Epithelial cell of proximal tubule (primary cell): ENCODE data around the gene EMP1. TPM values are rescaled to one million over a fixed set of nuclear protein-coding genes. Genes with fewer than 3 reads are reported as not detected.

Source experiments
- DNase-seq: peaks from one replicate; pipeline ENCODE4 v3.0.0-alpha.2; 2011; ENCODE audit warnings: low read depth
- H3K4me3 ChIP-seq: 2 replicates; pipeline ENCODE4 v1.5.1; 2011; ENCODE audit warnings: low read depth, mild to moderate bottlenecking, low read length
- total RNA-seq: library from RNA; depleted of rRNA; stranded (reverse); fragments of >200 nt; gene quantifications from 2 replicates; pipeline ENCODE4 v1.2.3, GENCODE V29; 2015
- TF ChIP-seq, protein P1 (sequence below): conservative IDR thresholded peaks from 2 replicates; pipeline ENCODE4 v1.5.1; 2012; ENCODE audit warnings: low read depth, mild to moderate bottlenecking, low read length

The EMP1 gene
- total RNA-seq, 1 donor from 2014 or later, result 166 TPM

DNA sequence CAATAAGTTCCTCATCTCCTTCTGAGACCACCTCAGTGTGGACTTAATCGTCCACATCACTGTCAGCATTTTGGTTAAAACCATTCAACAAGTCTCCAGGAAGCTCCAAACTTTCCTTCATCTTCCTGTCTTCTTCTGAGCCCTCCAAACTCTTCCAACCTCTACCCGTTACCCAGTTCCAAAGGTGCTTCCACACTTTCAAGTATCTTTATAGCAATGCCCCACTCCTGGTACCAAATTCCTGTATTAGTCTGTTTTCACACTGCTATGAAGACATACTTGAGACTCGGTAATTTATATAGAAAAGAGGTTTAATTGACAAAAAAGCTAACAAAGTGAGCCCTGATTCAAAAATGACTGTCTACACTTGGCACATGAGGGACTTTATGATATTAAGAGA is 22.8 kb downstream of the EMP1 start:
- no peak overlapping the region for H3K4me3 ChIP-seq
- no peak for DNase-seq
- TF ChIP-seq, protein P1, sequence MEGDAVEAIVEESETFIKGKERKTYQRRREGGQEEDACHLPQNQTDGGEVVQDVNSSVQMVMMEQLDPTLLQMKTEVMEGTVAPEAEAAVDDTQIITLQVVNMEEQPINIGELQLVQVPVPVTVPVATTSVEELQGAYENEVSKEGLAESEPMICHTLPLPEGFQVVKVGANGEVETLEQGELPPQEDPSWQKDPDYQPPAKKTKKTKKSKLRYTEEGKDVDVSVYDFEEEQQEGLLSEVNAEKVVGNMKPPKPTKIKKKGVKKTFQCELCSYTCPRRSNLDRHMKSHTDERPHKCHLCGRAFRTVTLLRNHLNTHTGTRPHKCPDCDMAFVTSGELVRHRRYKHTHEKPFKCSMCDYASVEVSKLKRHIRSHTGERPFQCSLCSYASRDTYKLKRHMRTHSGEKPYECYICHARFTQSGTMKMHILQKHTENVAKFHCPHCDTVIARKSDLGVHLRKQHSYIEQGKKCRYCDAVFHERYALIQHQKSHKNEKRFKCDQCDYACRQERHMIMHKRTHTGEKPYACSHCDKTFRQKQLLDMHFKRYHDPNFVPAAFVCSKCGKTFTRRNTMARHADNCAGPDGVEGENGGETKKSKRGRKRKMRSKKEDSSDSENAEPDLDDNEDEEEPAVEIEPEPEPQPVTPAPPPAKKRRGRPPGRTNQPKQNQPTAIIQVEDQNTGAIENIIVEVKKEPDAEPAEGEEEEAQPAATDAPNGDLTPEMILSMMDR, result no peak

DNA sequence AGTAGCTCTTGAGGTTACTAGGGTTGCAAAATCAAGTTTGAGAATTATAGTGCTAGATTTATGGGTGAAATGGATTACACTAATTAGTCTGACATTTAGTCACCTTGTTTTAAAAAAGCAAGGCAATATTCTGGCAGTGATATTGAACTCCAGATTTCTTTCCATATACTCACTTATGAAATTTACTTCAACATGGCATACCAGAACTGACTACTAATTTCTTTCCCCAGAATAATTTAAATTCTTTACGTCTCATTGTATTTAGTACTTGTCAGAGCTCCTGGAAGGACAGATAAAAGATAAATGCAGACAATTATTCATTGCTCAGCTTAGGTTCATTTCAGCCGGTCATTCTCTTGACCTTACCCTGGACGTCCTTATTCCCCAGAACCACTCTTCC is 24.3 kb downstream of the EMP1 start:
- TF ChIP-seq, protein P1, result no peak
- no peak for DNase-seq
- no peak overlapping the region for H3K4me3 ChIP-seq

DNA sequence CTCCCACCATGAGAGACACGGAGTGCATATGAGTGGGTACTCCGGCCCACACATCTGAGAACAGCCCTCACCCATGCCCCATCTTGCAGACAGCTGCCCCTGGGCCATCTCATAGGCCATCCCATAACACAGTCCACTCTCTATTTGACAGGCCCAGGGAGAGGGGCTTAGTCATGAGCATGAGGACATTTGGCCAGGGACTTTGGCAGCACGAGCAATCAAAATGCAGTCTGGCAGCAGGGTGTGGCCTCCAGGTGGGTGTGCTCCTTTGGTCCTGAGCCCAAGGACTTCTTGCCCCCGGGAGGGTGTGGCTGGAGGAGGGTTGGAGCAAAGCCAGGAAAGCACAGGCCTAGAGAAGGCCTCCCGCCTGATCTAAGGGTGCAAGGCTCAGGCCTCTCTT is 25.6 kb downstream of the EMP1 start:
- TF ChIP-seq, protein P1, result no peak
- no peak for DNase-seq
- H3K4me3 ChIP-seq, result no peak overlapping the region

DNA sequence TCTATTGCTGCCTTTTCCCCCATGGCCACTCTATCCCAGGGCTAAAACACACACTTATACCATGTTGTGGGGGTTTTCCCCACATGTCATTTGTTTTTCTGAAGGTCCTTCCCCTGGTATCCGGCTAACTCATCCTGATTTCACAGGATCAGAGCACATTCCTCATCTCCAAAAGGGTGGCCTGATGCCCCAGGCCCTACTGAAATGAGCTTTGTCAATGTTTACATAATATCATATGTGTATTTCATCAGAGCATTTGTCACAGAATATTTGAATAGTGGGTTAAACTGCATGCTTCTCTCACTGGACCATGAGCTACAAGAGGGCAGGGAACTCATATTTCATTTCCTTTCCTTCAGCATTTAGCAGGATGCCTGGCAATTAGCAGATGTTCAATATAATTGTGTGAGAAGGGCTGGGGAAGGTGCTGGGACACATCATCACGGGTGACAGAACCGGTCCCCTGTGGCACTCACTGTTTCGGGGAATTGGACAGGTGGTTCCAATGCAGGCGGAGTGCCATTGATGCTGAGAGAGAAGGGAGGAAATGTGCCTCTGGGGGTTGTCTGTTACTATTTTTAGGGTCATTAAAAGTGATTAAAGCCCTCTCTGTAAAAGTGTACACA is 26.8 kb downstream of the EMP1 start:
- TF ChIP-seq, protein P1, result no peak
- peak; percentile 33 for DNase-seq
- H3K4me3 ChIP-seq, result no peak overlapping the region

DNA sequence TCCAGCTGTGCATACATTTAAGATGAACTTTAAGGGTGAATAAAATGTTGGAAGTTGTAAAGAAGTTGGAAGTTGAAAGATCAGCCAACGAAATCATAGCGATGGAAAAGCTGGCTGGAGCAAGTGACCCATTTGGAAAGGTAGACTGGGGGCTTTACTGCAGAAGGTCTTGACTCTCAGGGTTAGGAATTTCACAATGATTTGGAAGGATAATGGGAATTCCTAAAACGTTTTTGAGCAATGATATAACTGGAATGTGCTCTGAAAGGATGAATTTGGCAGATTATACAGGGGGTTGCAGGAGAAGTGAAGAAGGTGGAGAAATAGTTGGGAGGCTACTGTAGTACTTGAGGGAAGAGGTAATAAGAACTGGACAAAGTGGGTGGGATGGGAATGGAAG is 27.4 kb downstream of the EMP1 start:
- DNase-seq, result no peak
- TF ChIP-seq, protein P1, result no peak
- no peak overlapping the region for H3K4me3 ChIP-seq

DNA sequence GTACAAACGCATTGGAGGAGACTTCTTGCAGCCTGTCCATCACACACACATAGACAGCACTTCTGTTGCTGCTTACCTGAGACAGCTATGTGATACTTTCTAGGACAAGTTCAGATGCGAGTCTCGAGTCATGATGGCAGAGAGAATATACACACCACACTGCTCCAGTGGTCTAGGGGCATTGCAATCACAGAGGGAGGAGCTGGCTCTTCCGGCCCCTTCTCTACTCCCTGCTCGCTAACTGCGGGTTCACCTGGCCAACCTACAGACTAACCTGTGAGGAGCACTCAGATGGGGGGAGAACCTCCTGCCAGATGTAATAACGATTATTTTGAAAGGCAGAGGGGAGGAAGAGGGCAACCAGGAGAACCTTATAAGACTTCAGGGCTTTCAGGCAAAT is 30.7 kb downstream of the EMP1 start:
- TF ChIP-seq, protein P1, result no peak
- no peak overlapping the region for H3K4me3 ChIP-seq
- no peak for DNase-seq

DNA sequence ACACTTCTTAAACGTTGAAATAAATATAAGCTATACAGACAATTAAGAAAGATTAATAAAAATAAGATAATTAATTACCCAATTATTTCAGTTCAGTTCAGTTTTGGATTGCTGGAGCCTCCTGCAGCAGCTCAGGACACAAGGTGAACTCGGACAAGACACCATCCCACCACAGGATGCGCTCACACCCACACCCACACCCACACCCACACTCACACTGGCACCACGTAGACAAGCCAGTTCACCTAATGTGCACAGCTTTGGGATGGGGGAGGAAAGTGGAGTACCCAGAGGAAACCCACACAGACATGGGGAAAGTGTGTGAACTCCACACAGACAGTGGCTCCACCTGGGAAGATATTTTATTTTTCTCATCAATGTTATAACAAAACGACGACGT is 32.1 kb downstream of the EMP1 start:
- H3K4me3 ChIP-seq, result no peak overlapping the region
- TF ChIP-seq, protein P1, result no peak
- no peak for DNase-seq
